Measurements from ENCODE around the gene USP17L12. TPM values are rescaled to one million over a fixed set of nuclear protein-coding genes. Genes with fewer than 3 reads are reported as not detected.
"Not testable (repeated sequence)": the region's sequence is repeated elsewhere in the genome, so short reads cannot be mapped to it uniquely, and the experiment has no call there.

USP17L12 gene
- total RNA-seq: not detected

DNA sequence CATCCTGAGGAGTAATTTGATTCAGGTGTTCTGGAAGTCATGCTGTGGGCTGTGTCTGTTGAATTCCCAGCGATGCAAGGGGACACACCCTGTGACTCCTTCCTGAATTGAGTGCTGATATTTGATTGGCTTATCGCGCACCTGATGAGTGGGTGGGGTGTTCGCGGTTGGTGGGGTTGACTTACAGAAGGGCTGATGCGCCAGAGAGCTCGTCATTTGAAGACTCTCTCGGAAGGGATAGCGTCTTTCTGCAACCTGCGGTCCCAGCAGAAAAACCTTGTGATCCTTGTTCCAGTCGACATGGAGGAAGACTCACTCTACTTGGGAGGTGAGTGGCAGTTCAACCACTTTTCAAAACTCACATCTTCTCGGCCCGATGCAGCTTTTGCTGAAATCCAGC lies at the start of gene USP17L12:
Gene USP17L12 (plus strand): TSS at position 301 of the 400 bp plus-strand sequence. CDS start 0 bp downstream, at position 301.
- H3K27ac ChIP-seq (replicated peaks in 1 of 4); DNase-seq (ENCODE audit: extremely low spot score); H3K27me3 ChIP-seq; intact Hi-C loops (cut with DNase I); H3K4me3 ChIP-seq; H3K4me1 ChIP-seq; H3K9me3 ChIP-seq; H3K36me3 ChIP-seq: not testable (repeated sequence)
- WGBS: no CpG with 5 or more reads among the region's 13 CpGs

DNA sequence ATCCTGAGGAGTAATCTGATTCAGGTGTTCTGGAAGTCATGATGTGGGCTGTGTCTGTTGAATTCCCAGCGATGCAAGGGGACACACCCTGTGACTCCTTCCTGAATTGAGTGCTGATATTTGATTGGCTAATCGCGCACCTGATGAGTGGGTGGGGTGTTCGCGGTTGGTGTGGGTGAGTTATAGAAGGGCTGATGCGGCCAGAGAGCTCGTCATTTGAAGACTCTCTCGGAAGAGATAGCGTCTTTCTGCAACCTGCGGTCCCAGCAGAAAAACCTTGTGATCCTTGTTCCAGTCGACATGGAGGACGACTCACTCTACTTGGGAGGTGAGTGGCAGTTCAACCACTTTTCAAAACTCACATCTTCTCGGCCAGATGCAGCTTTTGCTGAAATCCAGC lies 9.6 kb upstream of the USP17L12 start, which contains the start of gene USP17L10:
Gene USP17L10 (plus strand): TSS at position 301 of the 400 bp plus-strand sequence. CDS start 0 bp downstream, at position 301.
- H3K9me3 ChIP-seq; intact Hi-C loops (cut with DNase I); H3K4me3 ChIP-seq; H3K27ac ChIP-seq (replicated peaks in 1 of 4); H3K36me3 ChIP-seq; H3K27me3 ChIP-seq; H3K4me1 ChIP-seq; DNase-seq (ENCODE audit: extremely low spot score): not testable (repeated sequence)
- no CpG with 5 or more reads among the region's 13 CpGs for WGBS

DNA sequence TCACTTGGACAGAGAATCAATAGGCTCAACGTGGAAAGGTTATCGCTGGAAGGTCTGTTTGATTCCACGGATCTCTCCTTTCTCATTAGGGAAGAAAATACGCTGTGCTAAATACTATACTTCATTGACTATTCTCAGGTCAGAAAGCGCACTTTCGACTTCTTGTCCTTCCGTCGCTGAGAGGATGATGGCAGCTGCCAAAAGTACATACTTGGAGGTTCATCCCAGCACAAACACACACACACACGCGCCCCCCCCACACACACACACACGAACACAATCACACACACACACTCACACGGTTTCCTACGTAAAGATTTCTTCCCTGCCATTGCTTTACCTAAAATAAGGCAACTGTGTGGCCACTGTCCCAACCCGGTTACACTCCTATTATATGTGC lies 5.3 kb upstream of the USP17L12 start:
- H3K9me3 ChIP-seq; H3K4me1 ChIP-seq; H3K27ac ChIP-seq (replicated peaks in 1 of 4); H3K36me3 ChIP-seq; H3K27me3 ChIP-seq; intact Hi-C loops (cut with DNase I); DNase-seq (ENCODE audit: extremely low spot score); H3K4me3 ChIP-seq: not testable (repeated sequence)
- WGBS: 75% methylated on average over 10 of the region's 14 CpGs

DNA sequence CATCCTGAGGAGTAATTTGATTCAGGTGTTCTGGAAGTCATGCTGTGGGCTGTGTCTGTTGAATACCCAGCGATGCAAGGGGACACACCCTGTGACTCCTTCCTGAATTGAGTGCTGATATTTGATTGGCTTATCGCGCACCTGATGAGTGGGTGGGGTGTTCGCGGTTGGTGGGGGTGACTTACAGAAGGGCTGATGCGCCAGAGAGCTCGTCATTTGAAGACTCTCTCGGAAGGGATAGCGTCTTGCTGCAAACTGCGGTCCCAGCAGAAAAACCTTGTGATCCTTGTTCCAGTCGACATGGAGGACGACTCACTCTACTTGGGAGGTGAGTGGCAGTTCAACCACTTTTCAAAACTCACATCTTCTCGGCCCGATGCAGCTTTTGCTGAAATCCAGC lies 4.8 kb upstream of the USP17L12 start, which contains the start of gene USP17L11:
Gene USP17L11 (plus strand): TSS at position 301 of the 400 bp plus-strand sequence. CDS start 0 bp downstream, at position 301.
- H3K27ac ChIP-seq (replicated peaks in 1 of 4): not testable (repeated sequence)

DNA sequence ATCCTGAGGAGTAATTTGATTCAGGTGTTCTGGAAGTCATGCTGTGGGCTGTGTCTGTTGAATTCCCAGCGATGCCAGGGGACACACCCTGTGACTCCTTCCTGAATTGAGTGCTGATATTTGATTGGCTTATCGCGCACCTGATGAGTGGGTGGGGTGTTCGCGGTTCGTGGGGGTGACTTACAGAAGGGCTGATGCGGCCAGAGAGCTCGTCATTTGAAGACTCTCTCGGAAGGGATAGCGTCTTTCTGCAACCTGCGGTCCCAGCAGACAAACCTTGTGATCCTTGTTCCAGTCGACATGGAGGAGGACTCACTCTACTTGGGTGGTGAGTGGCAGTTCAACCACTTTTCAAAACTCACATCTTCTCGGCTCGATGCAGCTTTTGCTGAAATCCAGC lies 4.6 kb downstream of the USP17L12 start, which contains the start of gene USP17L13:
Gene USP17L13 (plus strand): TSS at position 301 of the 400 bp plus-strand sequence. CDS start 0 bp downstream, at position 301.
- H3K27ac ChIP-seq (replicated peaks in 1 of 4); H3K4me1 ChIP-seq; H3K4me3 ChIP-seq; intact Hi-C loops (cut with DNase I); DNase-seq (ENCODE audit: extremely low spot score); H3K36me3 ChIP-seq; H3K27me3 ChIP-seq; H3K9me3 ChIP-seq: not testable (repeated sequence)
- no CpG with 5 or more reads among the region's 14 CpGs for WGBS

More for the DNA sequence above, 4.8 kb upstream of the USP17L12 start, which contains the start of gene USP17L11:
- intact Hi-C loops (cut with DNase I); H3K9me3 ChIP-seq; H3K27me3 ChIP-seq; H3K4me3 ChIP-seq; H3K36me3 ChIP-seq; H3K4me1 ChIP-seq; DNase-seq (ENCODE audit: extremely low spot score): not testable (repeated sequence)
- no CpG with 5 or more reads among the region's 14 CpGs for WGBS

GRCh38 chr4:9230249-9230648 lies 10.3 kb downstream of the USP17L12 start:
- H3K4me1 ChIP-seq; H3K36me3 ChIP-seq; H3K27me3 ChIP-seq; H3K9me3 ChIP-seq; H3K4me3 ChIP-seq; DNase-seq (ENCODE audit: extremely low spot score); intact Hi-C loops (cut with DNase I); H3K27ac ChIP-seq (replicated peaks in 1 of 4): not testable (repeated sequence)
- WGBS: 86% methylated on average over 4 of the region's 8 CpGs

- intact Hi-C loops (cut with DNase I); DNase-seq (ENCODE audit: extremely low spot score); H3K27me3 ChIP-seq; H3K36me3 ChIP-seq; H3K9me3 ChIP-seq; H3K27ac ChIP-seq (replicated peaks in 1 of 4); H3K4me1 ChIP-seq; H3K4me3 ChIP-seq: not testable (repeated sequence)
- no CpG with 5 or more reads among the region's 15 CpGs for WGBS
Observed at GRCh38 chr4:9234085-9234484, 14.1 kb downstream of the USP17L12 start, which contains the start of gene USP17L15. Gene USP17L15, plus strand, starts transcription at chr4:9234385. Its CDS starts 0 bp downstream, at chr4:9234385.

DNA sequence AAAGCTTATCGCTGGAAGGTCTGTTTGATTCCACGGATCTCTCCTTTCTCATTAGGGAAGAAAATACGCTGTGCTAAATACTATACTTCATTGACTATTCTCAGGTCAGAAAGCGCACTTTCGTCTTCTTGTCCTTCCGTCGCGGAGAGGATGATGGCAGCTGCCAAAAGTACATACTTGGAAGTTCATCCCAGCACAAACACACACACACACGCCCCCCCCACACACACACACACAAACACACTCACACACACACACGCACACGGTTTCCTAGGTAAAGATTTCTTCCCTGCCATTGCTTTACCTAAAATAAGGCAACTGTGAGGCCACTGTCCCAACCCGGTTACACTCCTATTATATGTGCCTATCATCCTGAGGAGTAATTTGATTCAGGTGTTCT lies 18.5 kb downstream of the USP17L12 start:
- H3K36me3 ChIP-seq; H3K27me3 ChIP-seq; H3K4me1 ChIP-seq; H3K9me3 ChIP-seq; intact Hi-C loops (cut with DNase I); H3K4me3 ChIP-seq; H3K27ac ChIP-seq (replicated peaks in 1 of 4): not testable (repeated sequence)
- no CpG with 5 or more reads among the region's 12 CpGs for WGBS
- DNase-seq (ENCODE audit: extremely low spot score): peak; percentile 79

- H3K36me3 ChIP-seq; H3K4me1 ChIP-seq; H3K27me3 ChIP-seq; intact Hi-C loops (cut with DNase I); H3K9me3 ChIP-seq; H3K27ac ChIP-seq (replicated peaks in 1 of 4); DNase-seq (ENCODE audit: extremely low spot score); H3K4me3 ChIP-seq: not testable (repeated sequence)
- WGBS: 80% methylated on average over 6 of the region's 14 CpGs
Observed at GRCh38 chr4:9243579-9243978, 23.6 kb downstream of the USP17L12 start, which contains the start of gene USP17L17. Gene USP17L17, plus strand, starts transcription at chr4:9243879. Its CDS starts 0 bp downstream, at chr4:9243879.

- 81% methylated on average over 11 of the region's 26 CpGs for WGBS
- H3K36me3 ChIP-seq: not testable (repeated sequence)
Observed at GRCh38 chr4:9247953-9248680, 28.2 kb downstream of the USP17L12 start, which contains the start of gene USP17L18. Gene USP17L18, plus strand, starts transcription at chr4:9248630. Its CDS starts 0 bp downstream, at chr4:9248630.

DNA sequence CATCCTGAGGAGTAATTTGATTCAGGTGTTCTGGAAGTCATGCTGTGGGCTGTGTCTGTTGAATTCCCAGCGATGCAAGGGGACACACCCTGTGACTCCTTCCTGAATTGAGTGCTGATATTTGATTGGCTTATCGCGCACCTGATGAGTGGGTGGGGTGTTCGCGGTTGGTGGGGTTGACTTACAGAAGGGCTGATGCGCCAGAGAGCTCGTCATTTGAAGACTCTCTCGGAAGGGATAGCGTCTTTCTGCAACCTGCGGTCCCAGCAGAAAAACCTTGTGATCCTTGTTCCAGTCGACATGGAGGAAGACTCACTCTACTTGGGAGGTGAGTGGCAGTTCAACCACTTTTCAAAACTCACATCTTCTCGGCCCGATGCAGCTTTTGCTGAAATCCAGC lies 33.1 kb downstream of the USP17L12 start, which contains the start of gene USP17L19:
Gene USP17L19 (plus strand): TSS at position 301 of the 400 bp plus-strand sequence. CDS start 0 bp downstream, at position 301.
- H3K36me3 ChIP-seq; DNase-seq (ENCODE audit: extremely low spot score); H3K27me3 ChIP-seq; intact Hi-C loops (cut with DNase I); H3K9me3 ChIP-seq; H3K27ac ChIP-seq (replicated peaks in 1 of 4); H3K4me1 ChIP-seq; H3K4me3 ChIP-seq: not testable (repeated sequence)
- WGBS: no CpG with 5 or more reads among the region's 13 CpGs

More at GRCh38 chr4:9247953-9248680, 28.2 kb downstream of the USP17L12 start, which contains the start of gene USP17L18:
- H3K27me3 ChIP-seq; H3K4me3 ChIP-seq; intact Hi-C loops (cut with DNase I); H3K27ac ChIP-seq (replicated peaks in 1 of 4); H3K4me1 ChIP-seq; H3K9me3 ChIP-seq: not testable (repeated sequence)
- DNase-seq (ENCODE audit: extremely low spot score): peak; percentile 92

- H3K27ac ChIP-seq (replicated peaks in 1 of 4); DNase-seq (ENCODE audit: extremely low spot score); H3K9me3 ChIP-seq; H3K4me1 ChIP-seq; intact Hi-C loops (cut with DNase I); H3K4me3 ChIP-seq; H3K36me3 ChIP-seq; H3K27me3 ChIP-seq: not testable (repeated sequence)
- no CpG with 5 or more reads among the region's 15 CpGs for WGBS
Observed at GRCh38 chr4:9257824-9258223, 37.9 kb downstream of the USP17L12 start, which contains the start of gene USP17L20. Gene USP17L20, plus strand, starts transcription at chr4:9258124. Its CDS starts 0 bp downstream, at chr4:9258124.
